KMS-11 (cell line): Measurements from ENCODE around the gene SLC16A6.

Experiments used
- H2AFZ ChIP-seq: fragments of 200-600 bp; sonication (generic); 2 replicates; pipeline ENCODE4 v1.6.1; 2016; ENCODE audit warnings: antibody characterized with exemption, mixed run types, low read depth
- H3K27ac ChIP-seq: fragments of 200-600 bp; sonication (generic); 2 replicates; pipeline ENCODE4 v1.6.1; 2016; ENCODE audit warnings: mild to moderate bottlenecking, mixed run types
- H3K27me3 ChIP-seq: fragments of 200-600 bp; sonication (generic); 2 replicates; pipeline ENCODE4 v1.6.1; 2017; ENCODE audit warnings: mild to moderate bottlenecking, low read depth, mixed run types, moderate library complexity; ENCODE audit not compliant: insufficient read depth
- H3K36me3 ChIP-seq: fragments of 200-600 bp; sonication (generic); 2 replicates; pipeline ENCODE4 v1.6.1; 2017; ENCODE audit warnings: mild to moderate bottlenecking, mixed run types; ENCODE audit not compliant: insufficient read depth
- H3K4me1 ChIP-seq: fragments of 200-600 bp; sonication (generic); 2 replicates; pipeline ENCODE4 v1.6.1; 2016; ENCODE audit warnings: mild to moderate bottlenecking, low read depth, mixed run types; ENCODE audit not compliant: poor library complexity, severe bottlenecking
- H3K4me2 ChIP-seq: fragments of 200-600 bp; sonication (generic); 2 replicates; pipeline ENCODE4 v1.7.0; 2016; ENCODE audit warnings: mild to moderate bottlenecking, mixed run types
- H3K4me3 ChIP-seq: fragments of 200-600 bp; sonication (generic); IDR thresholded peaks from 2 replicates; pipeline ENCODE4 v1.6.1; 2017; ENCODE audit warnings: low read depth, low read length, mixed read lengths; ENCODE audit not compliant: insufficient read depth
- H3K79me2 ChIP-seq: fragments of 200-600 bp; sonication (generic); 2 replicates; pipeline ENCODE4 v1.6.1; 2016; ENCODE audit warnings: low read depth, mixed run types; ENCODE audit not compliant: insufficient read depth
- H3K9ac ChIP-seq: fragments of 200-600 bp; sonication (generic); 2 replicates; pipeline ENCODE4 v1.6.1; 2016; ENCODE audit warnings: mild to moderate bottlenecking, mixed run types
- H4K20me1 ChIP-seq: fragments of 200-600 bp; sonication (generic); 2 replicates; pipeline ENCODE4 v1.6.1; 2016; ENCODE audit warnings: mild to moderate bottlenecking, mixed run types; ENCODE audit not compliant: insufficient read depth
- TF ChIP-seq, protein P1 (sequence below): fragments of 200-600 bp; sonication (generic); conservative IDR thresholded peaks from 2 replicates; pipeline ENCODE4 v1.6.1; 2017; ENCODE audit warnings: low read depth, mild to moderate bottlenecking, antibody characterized with exemption, low read length, moderate library complexity, mixed read lengths

SLC16A6 gene

DNA sequence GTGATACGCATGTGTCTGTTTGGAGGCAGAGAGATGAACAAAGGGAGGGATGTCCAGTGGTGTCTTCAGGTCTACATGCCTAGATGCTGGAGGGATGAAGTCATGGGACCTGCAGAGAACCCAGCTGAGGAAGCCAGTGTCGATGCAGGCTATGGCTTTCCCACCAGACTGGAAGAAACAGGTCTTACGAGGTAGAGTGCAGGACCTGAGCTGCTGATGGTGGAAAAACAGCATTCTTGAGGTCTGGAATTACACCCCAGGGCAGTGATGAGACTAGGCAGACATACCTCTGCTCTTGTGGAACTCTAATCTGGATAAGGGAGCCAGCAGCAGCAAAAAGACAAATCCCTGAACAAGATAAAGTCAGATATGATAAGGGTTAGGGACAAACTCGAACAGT is 37.7 kb upstream of the SLC16A6 start:
- H3K36me3 ChIP-seq, result no peaks in the 10 kb centered on the region
- H4K20me1 ChIP-seq, result no peaks in the 10 kb centered on the region
- H3K4me3 ChIP-seq, result no peak overlapping the region
- no peaks in the 10 kb centered on the region for H3K79me2 ChIP-seq
- no peak overlapping the region for H2AFZ ChIP-seq
- no peak overlapping the region for H3K27ac ChIP-seq
- no peak overlapping the region for H3K9ac ChIP-seq
- no peaks in the 10 kb centered on the region for H3K27me3 ChIP-seq
- no peak overlapping the region for H3K4me2 ChIP-seq
- H3K4me1 ChIP-seq, result no peaks in the 10 kb centered on the region
- TF ChIP-seq, protein P1, sequence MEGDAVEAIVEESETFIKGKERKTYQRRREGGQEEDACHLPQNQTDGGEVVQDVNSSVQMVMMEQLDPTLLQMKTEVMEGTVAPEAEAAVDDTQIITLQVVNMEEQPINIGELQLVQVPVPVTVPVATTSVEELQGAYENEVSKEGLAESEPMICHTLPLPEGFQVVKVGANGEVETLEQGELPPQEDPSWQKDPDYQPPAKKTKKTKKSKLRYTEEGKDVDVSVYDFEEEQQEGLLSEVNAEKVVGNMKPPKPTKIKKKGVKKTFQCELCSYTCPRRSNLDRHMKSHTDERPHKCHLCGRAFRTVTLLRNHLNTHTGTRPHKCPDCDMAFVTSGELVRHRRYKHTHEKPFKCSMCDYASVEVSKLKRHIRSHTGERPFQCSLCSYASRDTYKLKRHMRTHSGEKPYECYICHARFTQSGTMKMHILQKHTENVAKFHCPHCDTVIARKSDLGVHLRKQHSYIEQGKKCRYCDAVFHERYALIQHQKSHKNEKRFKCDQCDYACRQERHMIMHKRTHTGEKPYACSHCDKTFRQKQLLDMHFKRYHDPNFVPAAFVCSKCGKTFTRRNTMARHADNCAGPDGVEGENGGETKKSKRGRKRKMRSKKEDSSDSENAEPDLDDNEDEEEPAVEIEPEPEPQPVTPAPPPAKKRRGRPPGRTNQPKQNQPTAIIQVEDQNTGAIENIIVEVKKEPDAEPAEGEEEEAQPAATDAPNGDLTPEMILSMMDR, result no peak

DNA sequence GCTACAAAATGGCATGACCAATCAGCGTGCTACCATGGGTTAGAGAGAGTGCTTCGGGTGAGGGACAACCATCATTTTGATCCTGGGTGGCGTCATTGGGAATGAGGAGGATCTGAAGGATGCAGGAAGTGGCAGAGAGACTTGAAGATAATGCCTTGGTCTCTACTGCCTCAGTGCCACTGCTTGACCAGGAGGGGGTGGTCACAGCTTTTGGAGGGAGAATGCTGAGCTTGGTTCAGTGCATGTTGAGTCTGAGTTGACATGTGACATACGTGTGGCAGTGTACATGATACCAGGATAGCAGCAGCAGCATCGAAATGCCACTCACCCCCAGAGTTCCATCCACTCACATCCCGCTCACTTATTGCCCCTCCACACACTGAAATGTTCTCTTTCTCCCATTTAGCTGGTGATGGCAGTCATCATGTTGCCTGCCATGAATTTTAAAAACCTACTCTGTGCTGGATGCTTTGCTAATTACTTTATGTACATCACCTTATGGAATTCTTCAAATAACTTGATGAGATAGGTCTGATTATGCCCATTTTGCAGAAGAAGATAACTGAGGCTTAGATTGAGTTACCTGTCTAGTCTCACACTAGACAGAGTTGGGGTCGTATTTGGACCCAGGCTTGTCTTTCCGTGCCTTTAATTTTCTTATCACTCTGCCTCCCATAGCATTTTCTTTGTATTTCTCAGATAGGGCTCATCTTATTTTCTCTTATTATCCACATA is 37.1 kb upstream of the SLC16A6 start:
- no peaks in the 10 kb centered on the region for H3K27me3 ChIP-seq
- H3K36me3 ChIP-seq, result no peaks in the 10 kb centered on the region
- H3K27ac ChIP-seq, result no peak overlapping the region
- TF ChIP-seq, protein P1, result no peak
- H3K79me2 ChIP-seq, result no peaks in the 10 kb centered on the region
- H3K9ac ChIP-seq, result no peak overlapping the region
- H3K4me1 ChIP-seq, result no peaks in the 10 kb centered on the region
- no peak overlapping the region for H3K4me3 ChIP-seq
- no peaks in the 10 kb centered on the region for H4K20me1 ChIP-seq
- no peak overlapping the region for H2AFZ ChIP-seq
- H3K4me2 ChIP-seq, result no peak overlapping the region

DNA sequence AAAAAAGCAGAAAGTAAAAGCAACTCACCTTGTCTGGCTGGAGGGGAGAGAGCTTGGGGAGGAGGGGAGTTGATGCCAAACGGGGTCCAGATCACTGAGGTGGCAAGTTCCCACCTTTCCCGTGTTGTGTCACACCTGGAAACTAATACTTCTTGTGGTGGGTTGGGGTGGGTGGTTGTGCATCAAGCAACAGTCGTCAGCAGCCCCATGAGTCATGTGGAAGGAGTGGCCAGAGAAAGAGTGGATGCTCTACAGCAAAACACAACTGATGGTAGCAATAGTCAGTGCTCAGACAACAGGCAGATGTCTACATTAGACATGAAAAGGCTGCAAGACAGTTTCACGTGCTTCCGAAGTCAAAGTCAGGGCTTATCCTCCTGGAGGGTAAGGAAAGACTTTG is 35.8 kb upstream of the SLC16A6 start:
- no peaks in the 10 kb centered on the region for H4K20me1 ChIP-seq
- H3K4me2 ChIP-seq, result no peak overlapping the region
- H2AFZ ChIP-seq, result no peak overlapping the region
- H3K79me2 ChIP-seq, result no peaks in the 10 kb centered on the region
- H3K4me1 ChIP-seq, result no peaks in the 10 kb centered on the region
- H3K9ac ChIP-seq, result no peak overlapping the region
- no peaks in the 10 kb centered on the region for H3K36me3 ChIP-seq
- H3K27me3 ChIP-seq, result no peaks in the 10 kb centered on the region
- H3K27ac ChIP-seq, result no peak overlapping the region
- no peak overlapping the region for H3K4me3 ChIP-seq
- TF ChIP-seq, protein P1, result no peak

DNA sequence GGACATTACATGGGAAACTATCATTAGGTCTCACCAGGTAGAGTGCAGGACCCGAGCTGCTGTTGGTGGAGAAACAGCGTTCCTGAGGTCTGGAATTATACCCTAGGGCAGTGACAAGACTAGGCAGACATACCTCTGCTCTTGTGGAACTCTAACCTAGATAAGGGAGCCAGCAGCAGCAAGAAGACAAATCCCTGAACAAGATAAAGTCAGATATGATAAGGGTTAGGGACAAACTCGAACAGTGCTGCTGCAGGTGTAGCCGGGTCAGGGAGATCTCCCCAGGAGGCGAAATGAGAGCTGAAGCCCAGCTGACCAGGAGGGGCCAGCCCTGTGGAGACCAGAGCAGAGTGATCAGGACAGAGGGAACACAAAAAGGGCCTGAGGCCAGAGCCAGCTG is 35.0 kb upstream of the SLC16A6 start:
- H3K4me2 ChIP-seq, result no peak overlapping the region
- no peaks in the 10 kb centered on the region for H3K36me3 ChIP-seq
- no peaks in the 10 kb centered on the region for H3K4me1 ChIP-seq
- no peak overlapping the region for H2AFZ ChIP-seq
- H3K27ac ChIP-seq, result no peak overlapping the region
- no peaks in the 10 kb centered on the region for H3K27me3 ChIP-seq
- no peak overlapping the region for H3K9ac ChIP-seq
- no peak overlapping the region for H3K4me3 ChIP-seq
- H3K79me2 ChIP-seq, result no peaks in the 10 kb centered on the region
- H4K20me1 ChIP-seq, result no peaks in the 10 kb centered on the region
- TF ChIP-seq, protein P1, result no peak
